ENCODE results near the gene EXOSC2.
A peak's percentile ranks its signal among the peaks of the same experiment; 100 is the strongest.

The EXOSC2 gene

GRCh38 chr9:130688072-130688471 lies 5.5 kb upstream of the EXOSC2 start:
- no peak for FAIRE-seq
- no peak for TF ChIP-seq POLR2A (IDR thresholded peaks at IDR 0.05; ENCODE audit: low read depth, low read length)
- no peak for TF ChIP-seq TAF1 (IDR thresholded peaks at IDR 0.05; ENCODE audit: borderline replicate concordance, low read depth, low read length)
- no peak for TF ChIP-seq POLR2AphosphoS5 (IDR thresholded peaks at IDR 0.05; ENCODE audit: low read depth, low read length)
- no peak for DNase-seq (ENCODE audit: insufficient read length)

GRCh38 chr9:130689572-130689936 lies 4.0 kb upstream of the EXOSC2 start:
- TF ChIP-seq POLR2A (IDR thresholded peaks at IDR 0.05; ENCODE audit: low read depth, low read length) (no peak), POLR2AphosphoS5 (IDR thresholded peaks at IDR 0.05; ENCODE audit: low read depth, low read length) (no peak), TAF1 (IDR thresholded peaks at IDR 0.05; ENCODE audit: borderline replicate concordance, low read depth, low read length) (no peak)
- DNase-seq (ENCODE audit: insufficient read length) (no peak), FAIRE-seq (no peak)

- TF ChIP-seq POLR2A (IDR thresholded peaks at IDR 0.05; ENCODE audit: low read depth, low read length), result peak; percentile 32; the same call in 1 of the 2 replicates
- TF ChIP-seq POLR2AphosphoS5 (IDR thresholded peaks at IDR 0.05; ENCODE audit: low read depth, low read length), result 0 out of 2 replicates have a peak, but pooled peaks have one; percentile 32
- no peak for TF ChIP-seq TAF1 (IDR thresholded peaks at IDR 0.05; ENCODE audit: borderline replicate concordance, low read depth, low read length)
- FAIRE-seq (no peak), DNase-seq (ENCODE audit: insufficient read length) (no peak)
These were observed 3.5 kb upstream of the EXOSC2 start for GRCh38 chr9:130689937-130690700.

GRCh38 chr9:130692321-130692720 lies 1.3 kb upstream of the EXOSC2 start:
- DNase-seq (ENCODE audit: insufficient read length), result no peak
- no peak for TF ChIP-seq POLR2AphosphoS5 (IDR thresholded peaks at IDR 0.05; ENCODE audit: low read depth, low read length)
- no peak for TF ChIP-seq TAF1 (IDR thresholded peaks at IDR 0.05; ENCODE audit: borderline replicate concordance, low read depth, low read length)
- no peak for TF ChIP-seq POLR2A (IDR thresholded peaks at IDR 0.05; ENCODE audit: low read depth, low read length)
- FAIRE-seq, result no peak

GRCh38 chr9:130693101-130693425 lies 517 bp upstream of the EXOSC2 start:
- no peak for TF ChIP-seq TAF1 (IDR thresholded peaks at IDR 0.05; ENCODE audit: borderline replicate concordance, low read depth, low read length)
- no peak for TF ChIP-seq POLR2A (IDR thresholded peaks at IDR 0.05; ENCODE audit: low read depth, low read length)
- no peak for TF ChIP-seq POLR2AphosphoS5 (IDR thresholded peaks at IDR 0.05; ENCODE audit: low read depth, low read length)
- DNase-seq (ENCODE audit: insufficient read length), result no peak
- FAIRE-seq, result no peak

- FAIRE-seq, result no peak
- TF ChIP-seq POLR2A (IDR thresholded peaks at IDR 0.05; ENCODE audit: low read depth, low read length) (no peak), TAF1 (IDR thresholded peaks at IDR 0.05; ENCODE audit: borderline replicate concordance, low read depth, low read length) (no peak), POLR2AphosphoS5 (IDR thresholded peaks at IDR 0.05; ENCODE audit: low read depth, low read length) (no peak)
- DNase-seq (ENCODE audit: insufficient read length), result no peak
These were observed 625 bp downstream of the EXOSC2 start for GRCh38 chr9:130694205-130694604.

GRCh38 chr9:130696139-130696650 lies 2.6 kb downstream of the EXOSC2 start:
- DNase-seq (ENCODE audit: insufficient read length) (no peak), FAIRE-seq (no peak)
- TF ChIP-seq POLR2A (IDR thresholded peaks at IDR 0.05; ENCODE audit: low read depth, low read length) (no peak), TAF1 (IDR thresholded peaks at IDR 0.05; ENCODE audit: borderline replicate concordance, low read depth, low read length) (no peak), POLR2AphosphoS5 (IDR thresholded peaks at IDR 0.05; ENCODE audit: low read depth, low read length) (no peak)

- TF ChIP-seq POLR2AphosphoS5 (IDR thresholded peaks at IDR 0.05; ENCODE audit: low read depth, low read length) (no peak), POLR2A (IDR thresholded peaks at IDR 0.05; ENCODE audit: low read depth, low read length) (no peak), TAF1 (IDR thresholded peaks at IDR 0.05; ENCODE audit: borderline replicate concordance, low read depth, low read length) (no peak)
These were observed 3.4 kb downstream of the EXOSC2 start for GRCh38 chr9:130696996-130697395.

GRCh38 chr9:130698514-130698913 lies 4.9 kb downstream of the EXOSC2 start:
- FAIRE-seq, result no peak
- TF ChIP-seq POLR2AphosphoS5 (IDR thresholded peaks at IDR 0.05; ENCODE audit: low read depth, low read length) (no peak), POLR2A (IDR thresholded peaks at IDR 0.05; ENCODE audit: low read depth, low read length) (no peak), TAF1 (IDR thresholded peaks at IDR 0.05; ENCODE audit: borderline replicate concordance, low read depth, low read length) (no peak)
- DNase-seq (ENCODE audit: insufficient read length), result no peak

More at GRCh38 chr9:130696996-130697395, 3.4 kb downstream of the EXOSC2 start:
- no peak for FAIRE-seq
- DNase-seq (ENCODE audit: insufficient read length), result no peak

GRCh38 chr9:130699047-130699446 lies 5.5 kb downstream of the EXOSC2 start:
- FAIRE-seq, result no peak
- TF ChIP-seq POLR2AphosphoS5 (IDR thresholded peaks at IDR 0.05; ENCODE audit: low read depth, low read length) (no peak), TAF1 (IDR thresholded peaks at IDR 0.05; ENCODE audit: borderline replicate concordance, low read depth, low read length) (no peak), POLR2A (IDR thresholded peaks at IDR 0.05; ENCODE audit: low read depth, low read length) (no peak)
- no peak for DNase-seq (ENCODE audit: insufficient read length)

- FAIRE-seq, result no peak
- DNase-seq (ENCODE audit: insufficient read length), result no peak
- TF ChIP-seq POLR2A (IDR thresholded peaks at IDR 0.05; ENCODE audit: low read depth, low read length), result no peak
- no peak for TF ChIP-seq TAF1 (IDR thresholded peaks at IDR 0.05; ENCODE audit: borderline replicate concordance, low read depth, low read length)
- no peak for TF ChIP-seq POLR2AphosphoS5 (IDR thresholded peaks at IDR 0.05; ENCODE audit: low read depth, low read length)
These were observed 7.8 kb downstream of the EXOSC2 start for GRCh38 chr9:130701059-130702022.

All from GM12892 (cell line).